HG03442 (cell line): ENCODE data around the gene ZNF263.
A peak's percentile ranks its signal among the peaks of the same experiment; 100 is the strongest.

Source experiments
- ATAC-seq: cut with Tn5 transposase; IDR thresholded peaks from one replicate; pipeline ENCODE4 v1.9.1; 2021; ENCODE audit warnings: mild to moderate bottlenecking, moderate library complexity; ENCODE audit not compliant: unreplicated experiment

The ZNF263 gene

DNA sequence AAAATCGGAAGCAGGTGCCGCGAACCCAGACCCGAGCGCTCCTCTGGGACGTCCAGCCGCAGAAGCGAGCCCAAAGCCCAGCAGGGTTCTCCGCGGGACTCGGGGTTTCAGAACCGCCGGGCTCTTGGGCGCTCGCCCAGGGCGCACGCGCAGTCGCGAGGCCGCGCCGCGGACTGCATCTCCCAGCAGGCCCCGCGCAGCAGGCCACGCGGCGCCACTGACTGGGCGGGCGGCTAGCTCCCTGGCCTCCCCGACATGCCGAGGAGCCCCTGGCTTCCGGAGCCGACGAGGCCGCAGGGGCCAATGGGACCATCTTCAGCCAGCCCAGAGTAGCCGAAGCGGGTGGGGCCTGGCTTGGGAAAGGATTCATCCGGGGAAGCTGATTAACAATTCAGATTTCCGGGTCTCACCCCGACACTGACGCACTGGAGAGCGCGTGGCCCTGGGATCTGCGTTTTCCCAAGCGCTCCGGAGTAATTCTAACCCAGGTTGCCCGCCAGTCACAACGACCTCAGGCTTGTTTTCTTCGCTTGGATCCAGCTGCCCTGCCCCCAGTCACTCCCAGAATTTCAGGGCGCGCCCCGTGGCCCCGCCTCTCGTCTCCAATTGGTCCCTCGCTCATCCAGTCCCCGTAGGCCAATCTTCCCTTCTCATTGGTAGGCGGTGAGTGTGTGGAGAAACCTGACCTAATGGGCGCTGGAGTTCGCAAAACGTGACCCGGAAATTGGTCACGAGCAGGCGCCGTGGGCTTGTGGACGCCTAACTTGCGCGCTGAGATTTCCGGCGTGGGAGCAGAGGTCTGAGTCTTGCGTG, at the start of gene ZNF263:
TSS of gene ZNF263 (plus strand) at position 762 of the 813 bp plus-strand sequence. CDS start 328 bp downstream, outside the sequence.
- ATAC-seq = peak; percentile 74

DNA sequence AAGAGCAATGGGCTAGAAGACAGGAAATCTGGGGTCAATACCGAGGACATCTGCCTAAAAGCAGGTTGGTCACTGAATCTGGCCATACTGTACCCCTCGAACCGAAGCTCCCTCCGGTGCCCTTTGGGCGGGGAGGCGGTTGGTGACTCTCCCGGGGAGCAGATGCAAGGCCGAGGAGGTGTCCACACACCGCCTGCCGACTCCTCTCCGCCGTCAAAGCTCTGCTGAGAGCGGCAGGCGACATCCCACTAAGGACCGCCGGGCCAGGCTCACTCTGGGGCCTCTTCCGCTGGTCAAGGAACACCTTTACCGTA, 48.8 kb upstream of the ZNF263 start:
- ATAC-seq = no peak

DNA sequence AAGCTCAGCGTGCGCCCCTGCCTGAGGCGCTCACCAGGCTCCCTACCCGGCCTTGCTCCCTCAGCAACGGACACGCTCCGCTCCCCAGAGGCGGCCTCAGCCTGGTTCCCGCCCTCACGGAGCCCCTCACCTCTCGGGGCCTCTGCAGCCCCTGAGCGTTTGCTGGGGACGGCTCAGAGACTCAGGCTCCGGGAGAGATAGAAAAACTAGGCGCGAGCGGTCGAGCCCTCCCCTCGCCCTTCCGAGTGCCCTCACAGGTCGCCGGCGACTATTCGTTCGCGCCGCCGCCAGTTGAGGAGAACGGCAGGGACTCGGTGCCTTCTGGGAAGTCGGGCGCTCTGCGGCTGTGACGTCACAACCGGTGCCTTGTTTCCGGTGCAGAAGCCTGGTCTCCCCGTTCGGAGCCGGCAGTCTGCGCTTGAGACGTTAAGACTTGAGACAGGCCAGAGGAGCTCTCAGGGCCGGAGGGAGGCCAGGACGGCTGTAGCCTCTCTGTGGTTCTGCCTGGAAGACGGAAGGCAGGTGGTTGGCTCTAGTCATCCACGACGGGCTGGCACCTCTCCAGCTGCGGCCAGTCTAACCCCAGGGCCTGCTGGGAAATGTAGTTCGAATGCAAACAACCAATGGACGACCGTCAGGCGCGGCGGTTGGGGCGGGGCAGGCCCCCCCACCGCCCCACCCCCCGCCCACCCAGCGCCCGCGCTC, 48.3 kb upstream of the ZNF263 start, which contains the start of gene ZNF200:
TSS of gene ZNF200 (minus strand) at position 302 of the 705 bp plus-strand sequence. CDS start 1,403 bp downstream, outside the sequence.
- ATAC-seq = peak; percentile 84

DNA sequence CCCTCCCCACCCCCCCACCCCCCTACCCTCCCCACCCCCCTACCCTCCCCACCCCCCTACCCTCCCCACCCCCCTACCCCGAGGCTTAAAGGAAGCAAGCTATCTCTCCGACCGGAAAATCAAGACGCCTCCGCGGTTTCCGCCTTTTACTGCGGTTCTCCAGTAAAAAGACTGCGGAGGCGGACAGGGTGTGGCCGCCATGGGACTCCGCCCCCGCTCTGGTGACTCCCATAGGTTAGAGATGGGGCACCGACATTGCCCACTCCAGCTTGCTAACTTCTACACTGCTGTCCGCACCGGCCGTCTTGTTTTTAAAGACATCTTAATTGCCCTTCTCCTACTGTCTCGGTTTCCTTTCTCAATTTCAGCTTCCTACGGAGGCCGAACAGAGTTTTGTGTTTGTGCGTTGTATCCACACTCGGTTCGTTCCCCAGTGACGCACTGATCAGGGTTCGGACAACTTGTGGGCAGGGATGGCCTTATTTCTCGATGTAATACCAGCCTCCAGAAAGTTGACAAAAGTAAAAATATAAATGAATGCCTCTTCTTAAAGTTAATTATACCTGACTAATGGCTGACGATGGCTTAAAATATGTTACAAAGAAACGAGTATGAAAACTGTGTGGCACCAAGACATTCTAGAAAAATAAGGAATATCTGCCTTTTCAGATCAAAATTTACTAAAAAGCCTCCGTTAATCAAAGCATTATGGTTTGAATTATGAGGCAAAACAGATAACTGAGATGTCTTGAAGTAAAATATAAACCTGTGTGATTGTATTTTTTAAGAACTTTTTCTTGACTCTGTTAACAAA, 47.2 kb upstream of the ZNF263 start:
- ATAC-seq = no peak

DNA sequence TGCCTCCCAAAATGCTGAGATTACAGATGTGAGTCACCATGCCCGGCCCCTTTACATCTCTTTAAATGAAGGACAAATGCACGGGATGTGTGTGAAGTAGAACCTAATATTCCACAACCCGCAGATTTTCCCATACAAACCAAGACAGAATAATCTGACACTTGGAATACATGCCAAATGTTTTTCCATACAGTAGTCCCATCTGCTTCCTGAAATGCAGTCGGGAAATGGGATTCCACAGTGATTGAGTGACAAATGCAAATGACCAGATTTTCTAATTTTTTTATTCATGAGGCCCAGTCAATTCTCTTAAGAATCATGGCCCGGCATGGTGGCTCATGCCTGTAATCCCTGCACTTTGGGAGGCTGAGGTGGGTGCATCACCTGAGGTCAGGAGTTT, 41.5 kb upstream of the ZNF263 start:
- no peak for ATAC-seq

DNA sequence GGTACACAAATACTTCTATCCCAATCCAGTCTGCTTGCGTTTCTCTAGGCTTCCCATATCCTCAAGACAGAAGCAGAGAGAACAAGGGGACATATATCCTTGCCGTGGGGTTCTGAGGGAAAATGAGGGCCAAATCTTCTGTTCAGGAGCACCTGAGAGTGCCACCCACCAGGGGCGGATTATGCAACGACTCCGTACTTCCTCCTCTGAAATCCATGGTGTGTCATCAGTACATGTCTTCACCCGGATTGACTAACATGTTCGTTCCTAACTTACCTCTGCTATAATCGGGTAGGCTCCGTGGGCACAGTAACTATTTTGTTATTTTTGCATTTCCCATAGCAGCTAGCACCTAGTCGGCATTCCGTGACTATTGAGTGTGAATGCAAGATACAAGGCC, 40.6 kb upstream of the ZNF263 start:
- no peak for ATAC-seq

DNA sequence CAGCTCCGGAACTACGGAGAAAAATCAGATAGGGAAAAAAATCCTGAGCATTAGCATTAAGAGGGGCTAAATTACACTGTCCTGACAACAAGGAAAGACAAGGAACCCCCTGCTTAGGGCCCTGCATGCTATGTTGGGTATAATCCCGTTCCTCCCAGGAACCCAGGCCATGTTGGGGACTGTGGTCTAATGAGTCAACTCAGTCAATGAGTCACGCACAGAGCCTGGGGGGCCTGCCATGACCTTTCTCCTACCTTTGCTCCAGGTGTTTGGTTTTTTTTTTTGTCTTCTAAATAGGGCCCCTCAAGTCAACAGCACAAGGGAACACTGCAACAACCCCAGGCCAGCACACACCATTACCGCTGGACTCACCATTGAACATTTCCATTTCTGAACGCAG, 39.4 kb upstream of the ZNF263 start:
- no peak for ATAC-seq

DNA sequence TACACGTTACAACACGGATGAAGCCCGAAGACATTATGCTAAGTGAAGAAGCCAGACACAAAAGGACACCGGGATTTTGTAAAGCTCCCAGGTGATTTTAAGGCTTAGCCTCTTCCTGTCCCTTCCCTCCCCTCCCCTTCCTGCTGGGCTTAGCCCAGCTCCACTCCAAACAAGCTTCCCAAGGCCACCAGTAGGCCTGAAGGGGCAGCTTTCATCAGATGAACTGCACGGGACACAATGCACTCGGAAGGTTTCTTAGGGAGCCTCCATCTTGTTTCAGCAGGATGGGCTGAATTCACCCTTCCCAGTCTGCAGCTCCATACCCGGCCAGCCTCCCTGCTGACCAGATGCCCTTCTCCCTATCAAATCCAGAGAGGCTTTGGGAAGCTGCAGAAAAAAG, 37.3 kb upstream of the ZNF263 start:
- ATAC-seq = no peak

DNA sequence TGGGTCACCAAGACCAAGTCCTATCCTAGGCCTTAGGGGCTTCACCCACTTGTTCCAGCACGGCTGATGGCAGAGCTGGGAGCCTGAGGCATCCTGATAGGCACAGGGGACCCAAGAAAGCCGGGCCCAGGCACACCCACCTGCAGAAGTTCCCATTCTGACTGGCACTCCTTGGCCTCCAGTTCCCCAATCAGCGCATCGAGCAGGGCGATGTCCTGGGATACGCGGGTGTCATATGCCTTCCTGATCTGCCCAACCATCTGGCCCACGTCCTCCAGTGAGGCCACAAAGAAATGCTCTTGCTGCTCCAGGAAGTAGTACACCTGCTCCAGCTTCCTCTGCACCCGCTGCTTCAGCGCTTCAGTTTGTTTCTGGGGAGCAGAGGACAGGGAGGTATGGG, 36.4 kb upstream of the ZNF263 start:
- ATAC-seq = no peak

DNA sequence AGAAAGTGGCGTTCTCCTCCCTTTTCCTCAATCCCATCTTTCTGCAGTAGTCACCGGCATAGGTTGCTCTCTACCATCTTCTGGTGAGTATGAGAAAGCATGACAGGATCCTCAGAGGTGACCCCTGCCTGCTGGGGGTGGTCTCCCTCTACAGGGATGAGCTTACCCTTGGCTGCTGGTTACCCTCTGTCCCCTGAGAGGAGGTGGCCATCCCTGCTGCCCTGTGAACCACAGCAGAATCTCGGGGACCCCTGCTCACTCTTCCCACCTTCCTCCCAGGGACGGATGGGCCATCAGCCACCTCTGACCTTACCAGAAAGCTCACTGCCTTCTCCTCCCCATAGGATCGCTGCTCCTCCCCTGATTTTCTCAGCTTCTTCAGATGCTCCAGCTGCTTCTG, 34.7 kb upstream of the ZNF263 start:
- ATAC-seq = no peak

DNA sequence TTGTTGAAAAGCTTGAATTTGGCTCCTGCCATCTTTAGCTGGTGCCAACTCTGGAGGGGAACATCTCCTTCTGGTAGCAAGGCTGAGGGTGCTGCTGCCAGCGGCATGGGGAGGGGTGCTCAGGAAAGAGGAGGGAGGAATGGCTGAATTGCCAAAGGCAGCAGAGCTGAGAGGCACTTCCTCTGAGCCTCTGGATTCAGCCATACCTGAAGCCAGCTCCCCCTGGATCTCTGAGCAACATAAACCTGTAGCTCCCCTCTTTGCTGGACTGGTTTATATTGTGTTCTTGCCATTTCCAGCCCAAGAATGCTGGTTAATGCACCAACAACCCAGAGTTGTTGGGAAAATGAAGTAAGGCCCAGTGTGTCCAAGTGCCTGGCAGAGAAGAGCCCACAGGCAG, 34.3 kb upstream of the ZNF263 start:
- no peak for ATAC-seq

DNA sequence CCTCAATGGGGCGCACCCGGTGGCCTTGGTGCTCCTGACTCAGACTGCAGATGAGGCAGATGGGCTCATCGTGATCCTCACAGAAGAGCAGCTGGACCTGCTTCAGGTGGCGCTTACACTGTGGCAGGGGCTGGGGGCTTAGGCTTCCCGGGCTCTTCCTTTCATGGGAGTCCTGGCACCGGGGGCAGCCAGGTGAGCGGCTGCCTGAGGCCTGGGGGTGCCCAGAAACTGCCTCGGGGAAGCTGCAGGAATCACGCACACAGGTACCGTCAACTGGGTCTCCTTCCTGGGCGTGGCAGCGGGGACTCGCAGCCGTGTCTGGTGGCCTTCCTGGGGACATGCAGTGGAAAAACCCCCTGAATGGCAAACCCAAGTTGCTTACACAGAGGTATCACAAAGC, 33.8 kb upstream of the ZNF263 start:
- no peak for ATAC-seq

DNA sequence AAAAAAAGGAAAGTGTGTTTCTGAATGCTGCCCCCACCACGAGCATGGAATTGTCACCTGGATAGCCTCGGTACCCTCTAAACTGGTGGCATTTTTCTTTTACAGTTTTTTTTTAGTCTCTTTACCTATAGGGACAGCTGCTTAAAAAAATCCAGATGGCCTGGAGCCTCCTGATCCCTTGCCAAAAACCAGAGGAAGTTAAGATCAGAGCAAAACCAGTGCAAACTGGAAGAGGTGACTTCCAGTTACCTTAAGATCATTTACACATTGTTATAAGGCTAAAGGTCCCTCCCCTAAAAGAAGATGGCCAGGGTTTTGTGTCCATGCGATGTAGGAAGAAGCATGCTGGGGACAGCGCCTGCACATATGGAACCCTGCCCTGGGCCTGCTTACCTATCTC, 30.3 kb upstream of the ZNF263 start:
- no peak for ATAC-seq

DNA sequence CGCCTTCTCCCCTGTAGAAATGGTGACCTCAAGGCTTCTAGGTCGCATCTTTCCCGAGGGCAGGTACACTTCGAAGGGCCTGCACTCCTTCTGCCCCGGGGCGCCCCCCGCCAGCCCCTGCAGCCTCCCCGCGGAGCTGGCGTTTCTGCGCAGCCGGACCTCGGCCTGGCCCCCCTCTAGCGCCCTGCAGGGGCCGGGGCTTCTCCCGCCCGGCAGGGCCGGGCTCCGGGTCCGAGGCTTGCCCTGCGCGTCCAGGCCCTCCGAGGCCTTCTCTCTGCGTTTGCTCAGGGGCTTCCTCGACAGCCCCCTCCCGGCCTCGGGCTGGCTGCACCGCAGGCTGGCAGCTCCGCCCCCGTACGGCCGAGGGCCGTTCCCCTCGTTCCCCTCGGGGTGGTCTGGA, 29.0 kb upstream of the ZNF263 start:
- no peak for ATAC-seq

DNA sequence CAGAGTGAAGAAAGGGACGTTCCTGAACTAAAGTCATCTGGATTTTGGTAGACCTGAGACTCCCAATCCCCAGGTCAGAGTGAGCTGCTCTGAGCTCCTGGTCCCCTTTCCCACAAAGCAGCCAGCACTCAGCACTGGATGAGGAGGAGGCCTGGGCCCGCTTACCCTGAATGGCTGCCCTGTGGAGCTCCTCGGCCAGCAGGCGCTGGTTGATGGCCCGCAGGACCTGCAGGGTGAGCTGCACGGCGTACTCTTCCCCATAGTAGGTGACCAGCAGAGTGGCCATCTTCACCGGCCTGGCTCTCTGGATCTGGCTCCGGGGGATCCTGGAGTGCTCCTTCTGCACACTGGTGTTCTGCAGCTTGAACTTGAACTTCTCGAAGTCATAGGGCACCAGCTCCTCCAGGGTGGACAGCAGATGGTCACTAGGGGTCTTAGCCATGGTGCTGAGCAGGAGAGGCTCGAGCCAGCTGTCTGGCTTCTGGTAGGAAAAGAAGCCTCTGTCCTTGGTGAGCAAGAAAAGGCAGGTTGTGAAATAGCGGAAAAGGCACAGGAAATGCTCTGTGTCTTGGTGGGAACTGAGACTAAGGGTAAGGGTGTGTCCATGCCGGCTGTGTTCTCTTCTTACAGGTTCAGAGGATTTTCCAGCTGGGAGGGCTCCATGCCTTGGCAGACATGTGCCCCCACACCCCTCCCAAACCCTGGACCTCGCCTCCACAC, 27.0 kb upstream of the ZNF263 start, which contains the start of gene MEFV:
TSS of gene MEFV (minus strand) at position 488 of the 720 bp plus-strand sequence. CDS start at position 442, 46 bp downstream.
- no peak for ATAC-seq

DNA sequence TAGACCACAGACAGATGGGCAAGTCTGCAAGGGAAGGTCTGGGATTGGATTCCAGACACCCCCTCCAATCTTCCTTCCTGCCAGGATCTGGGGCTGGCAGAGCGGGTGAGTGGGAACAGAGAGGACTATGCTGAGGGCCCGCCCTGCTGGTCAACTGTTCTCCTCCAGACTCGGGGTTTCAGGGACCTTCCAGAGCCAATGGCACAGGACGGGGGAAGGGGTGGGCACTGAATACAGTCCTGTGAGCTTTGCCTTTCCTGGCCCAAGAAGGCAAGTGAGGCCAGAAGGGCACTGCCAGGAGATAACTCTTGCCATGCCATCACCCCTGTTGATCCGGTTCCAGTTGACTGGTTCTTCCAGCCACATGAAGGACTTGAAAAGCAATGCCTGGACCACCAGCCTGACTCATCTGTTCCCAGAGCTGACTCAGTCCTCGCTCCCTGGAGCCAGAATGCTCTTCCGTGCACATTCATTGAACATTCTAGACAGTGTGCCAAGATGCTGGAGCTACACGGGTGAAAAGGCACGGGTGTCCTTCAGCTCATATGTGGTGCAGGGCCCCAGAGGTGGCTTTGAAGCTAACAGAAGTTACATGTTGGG, 26.3 kb upstream of the ZNF263 start:
- ATAC-seq = no peak

DNA sequence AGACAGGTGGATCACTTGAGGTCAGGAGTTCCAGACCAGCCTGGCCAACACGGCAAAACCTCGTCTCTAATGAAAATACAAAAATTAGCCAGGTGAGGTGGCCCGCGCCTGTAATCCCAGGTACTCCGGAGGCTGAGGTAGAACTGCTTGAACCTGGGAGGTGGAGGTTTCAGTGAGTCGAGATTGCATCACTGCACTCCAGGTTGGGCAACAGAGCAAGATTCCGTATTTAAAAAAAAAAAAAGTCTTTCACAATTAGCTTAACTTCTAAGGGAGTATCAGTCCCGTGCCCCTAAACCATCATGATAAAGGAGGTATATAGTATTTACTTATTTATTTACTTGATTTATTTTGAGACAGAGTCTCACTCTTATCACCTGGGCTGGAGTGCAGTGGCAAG, 23.5 kb upstream of the ZNF263 start:
- ATAC-seq = no peak

DNA sequence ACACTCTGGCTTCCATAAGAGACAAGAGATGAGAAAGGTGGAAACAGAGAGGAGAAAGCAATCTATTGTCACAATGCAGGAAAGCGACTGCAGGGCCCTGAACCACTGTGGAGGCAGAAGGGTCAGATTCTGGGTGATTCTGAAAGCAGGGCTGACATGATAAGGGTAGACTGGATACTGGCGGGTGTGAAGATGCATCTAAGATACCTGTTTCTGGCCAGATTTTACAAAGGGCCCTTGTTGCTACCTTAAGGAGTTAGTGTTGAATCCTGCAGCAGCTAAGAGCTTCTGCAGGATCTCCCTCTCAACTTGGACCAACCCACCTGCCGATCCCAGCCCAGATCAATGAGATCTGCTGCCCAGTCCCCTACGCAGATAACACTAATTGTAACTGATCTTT, 20.8 kb upstream of the ZNF263 start:
- ATAC-seq = no peak

DNA sequence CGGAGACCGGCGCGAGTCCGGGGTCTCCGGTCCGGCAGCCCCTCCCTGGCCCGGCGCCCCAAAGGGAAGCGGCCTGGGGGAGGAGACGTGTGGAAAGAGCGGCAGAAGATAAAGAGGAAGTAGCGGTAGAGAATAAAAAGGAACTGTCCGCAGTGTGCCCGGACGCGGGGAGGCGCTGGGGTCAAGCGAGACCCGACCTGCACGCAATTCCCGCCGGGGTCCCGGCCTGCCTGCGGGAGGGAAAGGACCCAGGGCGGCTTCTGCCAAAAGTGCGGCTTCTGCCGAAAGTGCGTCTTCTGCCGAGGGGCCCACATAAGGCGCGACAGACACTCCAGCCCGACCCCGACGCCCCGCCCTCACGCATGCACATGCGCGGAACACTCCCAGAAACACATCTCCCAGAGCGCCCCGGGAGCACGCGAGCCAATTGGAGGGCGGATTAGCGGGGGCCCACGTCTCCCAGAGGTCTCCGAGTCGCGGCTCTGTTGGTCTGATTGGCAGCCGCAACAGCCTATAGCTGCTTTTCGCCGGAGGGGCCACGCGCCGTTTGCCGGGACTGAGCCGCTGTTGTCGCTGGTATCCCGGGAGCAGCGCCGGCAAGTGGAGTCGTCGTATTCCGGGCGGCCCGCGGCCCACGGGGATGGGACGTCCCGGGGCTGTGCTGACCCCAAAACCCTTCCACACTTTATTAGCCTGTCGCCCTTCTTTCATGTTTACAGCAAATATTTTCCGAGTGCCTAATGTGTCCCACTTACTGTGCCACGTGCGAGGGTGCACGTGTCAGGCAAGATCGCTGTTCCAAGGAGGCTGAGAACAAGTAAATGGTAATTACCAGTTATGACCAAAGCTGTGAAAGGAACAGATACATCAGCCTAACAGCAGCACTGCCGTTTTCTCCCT, 18.9 kb upstream of the ZNF263 start:
- ATAC-seq = peak; percentile 82
